Neural cell (in vitro differentiated cells): ENCODE results near the gene GSS. TPM values are rescaled to one million over a fixed set of nuclear protein-coding genes. Genes with fewer than 3 reads are reported as not detected.

Experiments
- H2AFZ ChIP-seq: fragments of 200-600, 300-800 bp; sonication (generic), shearing (Covaris generic); 2 replicates; pipeline ENCODE4 v1.6.0; 2014; ENCODE audit warnings: low read depth, mild to moderate bottlenecking, antibody characterized with exemption, low read length, moderate library complexity
- H3F3A ChIP-seq: fragments of 200-600 bp; shearing (Covaris generic); 2 replicates; pipeline ENCODE4 v1.6.1; 2016; ENCODE audit warnings: mild to moderate bottlenecking, moderate library complexity, mixed read lengths, antibody characterized with exemption, low read length; ENCODE audit not compliant: insufficient read depth, poor library complexity, severe bottlenecking
- H3K27ac ChIP-seq: fragments of 200-600, 300-800 bp; sonication (generic), shearing (Covaris generic); 2 replicates; pipeline ENCODE4 v1.5.1; 2014; ENCODE audit warnings: mild to moderate bottlenecking, low read length, moderate library complexity
- H3K27me3 ChIP-seq: fragments of 300-800, 200-600 bp; sonication (generic), shearing (Covaris generic); 2 replicates; pipeline ENCODE4 v1.6.0; 2014; ENCODE audit warnings: mild to moderate bottlenecking, low read depth, low read length, moderate library complexity; ENCODE audit not compliant: insufficient read depth
- H3K36me3 ChIP-seq: fragments of 300-800, 200-600 bp; sonication (generic), shearing (Covaris generic); 2 replicates; pipeline ENCODE4 v1.5.1; 2014; ENCODE audit warnings: mild to moderate bottlenecking, antibody characterized with exemption, low read length, moderate library complexity; ENCODE audit not compliant: insufficient read depth
- H3K4me2 ChIP-seq: fragments of 300-800, 200-600 bp; sonication (generic), shearing (Covaris generic); 2 replicates; pipeline ENCODE4 v1.6.0; 2014; ENCODE audit warnings: mild to moderate bottlenecking, low read length
- H3K4me3 ChIP-seq: fragments of 300-800, 200-600 bp; sonication (generic), shearing (Covaris generic); 2 replicates; pipeline ENCODE4 v1.5.1; 2014; ENCODE audit warnings: mild to moderate bottlenecking, low read length, moderate library complexity
- H3K79me2 ChIP-seq: fragments of 200-600 bp; shearing (Covaris generic); replicated peaks from 2 replicates; pipeline ENCODE4 v1.6.0; 2014; ENCODE audit warnings: mild to moderate bottlenecking, low read length, moderate library complexity; ENCODE audit not compliant: insufficient read depth
- H3K9ac ChIP-seq: fragments of 300-800, 200-600 bp; sonication (generic), shearing (Covaris generic); 2 replicates; pipeline ENCODE4 v1.6.1; 2016; ENCODE audit warnings: mild to moderate bottlenecking, low read length, mixed read lengths
- H3K9me2 ChIP-seq: fragments of 200-600 bp; shearing (Covaris generic); 2 replicates; pipeline ENCODE4 v1.6.1; 2016; ENCODE audit warnings: mild to moderate bottlenecking, low read length, mixed read lengths; ENCODE audit not compliant: insufficient read depth
- H3K9me3 ChIP-seq: fragments of 200-600, 300-800 bp; sonication (generic), shearing (Covaris generic); 2 replicates; pipeline ENCODE4 v1.6.1; 2016; ENCODE audit warnings: mild to moderate bottlenecking, mixed run types, low read length, moderate library complexity, mixed read lengths
- H4K20me1 ChIP-seq: fragments of 200-600 bp; shearing (Covaris generic); 2 replicates; pipeline ENCODE4 v1.6.1; 2016; ENCODE audit warnings: mild to moderate bottlenecking, mixed run types; ENCODE audit not compliant: insufficient read depth
- EP300 ChIP-seq: fragments of 450-650 bp; conservative IDR thresholded peaks from 2 replicates; pipeline ENCODE4 v1.6.1; 2014; ENCODE audit warnings: antibody characterized with exemption, mild to moderate bottlenecking, moderate library complexity; ENCODE audit not compliant: poor library complexity, severe bottlenecking
- EZH2 ChIP-seq: fragments of 200-600, 300-800 bp; shearing (Covaris generic), sonication (generic); IDR thresholded peaks from 2 replicates; pipeline ENCODE4 v1.6.1; 2014; ENCODE audit warnings: antibody characterized with exemption, low read length, borderline replicate concordance, mild to moderate bottlenecking; ENCODE audit not compliant: insufficient read depth, poor library complexity, severe bottlenecking
- MXI1 ChIP-seq: fragments of 450-650 bp; conservative IDR thresholded peaks from 2 replicates; pipeline ENCODE4 v1.6.1; 2014; ENCODE audit warnings: antibody characterized with exemption, mild to moderate bottlenecking; ENCODE audit not compliant: poor library complexity, severe bottlenecking
- POLR2AphosphoS5 ChIP-seq: IDR thresholded peaks from 2 replicates; pipeline ENCODE4 v1.6.1; 2012
- RAD21 ChIP-seq: fragments of 450-650 bp; conservative IDR thresholded peaks from 2 replicates; pipeline ENCODE4 v1.6.1; 2014; ENCODE audit warnings: antibody characterized with exemption, mild to moderate bottlenecking, moderate library complexity
- SMC3 ChIP-seq: fragments of 450-650 bp; conservative IDR thresholded peaks from 2 replicates; pipeline ENCODE4 v1.6.1; 2014; ENCODE audit warnings: antibody characterized with exemption, mild to moderate bottlenecking, moderate library complexity; ENCODE audit not compliant: poor library complexity
- TAF1 ChIP-seq: IDR thresholded peaks from 2 replicates; pipeline ENCODE4 v1.6.1; 2012; ENCODE audit warnings: low read depth
- polyA minus RNA-seq: library from RNA; depleted of rRNA, polyadenylated mRNA; stranded (reverse); fragments of >200 nt; gene quantifications from 2 replicates; pipeline ENCODE4 v1.2.3, GENCODE V29; 2014
- polyA plus RNA-seq: library from polyadenylated mRNA; depleted of rRNA; stranded (reverse); fragments of >200 nt; gene quantifications from 2 replicates; pipeline ENCODE4 v1.2.3, GENCODE V29; 2014
- TF ChIP-seq, protein P1 (sequence below): fragments of 450-650 bp; IDR thresholded peaks from 2 replicates; pipeline ENCODE4 v1.5.1; 2014; ENCODE audit warnings: antibody characterized with exemption, mild to moderate bottlenecking, moderate library complexity; ENCODE audit not compliant: poor library complexity, severe bottlenecking
- TF ChIP-seq, protein P2 (sequence below): IDR thresholded peaks from 2 replicates; pipeline ENCODE4 v1.6.1; 2012; ENCODE audit warnings: borderline replicate concordance

Gene GSS
- polyA plus RNA-seq (152 and 173 TPM in 2 replicates), polyA minus RNA-seq (60.4 and 61.6 TPM in 2 replicates)

- Histone ChIP-seq H3K79me2 (no peaks in the 10 kb centered on the region), H3K27ac (peak within 1 kb of the TSS; percentile 80), H3K27me3 (no peaks in the 10 kb centered on the region), H3K36me3 (no peaks in the 10 kb centered on the region), H3K9ac (peak within 1 kb of the TSS; percentile 77), H3K4me2 (peak within 1 kb of the TSS; percentile 98), H4K20me1 (no peaks in the 10 kb centered on the region), H3K4me3 (peak within 1 kb of the TSS; percentile 89), H3F3A (no peaks in the 10 kb centered on the region), H2AFZ (peak within 1 kb of the TSS; percentile 81), H3K9me3 (no peaks in the 10 kb centered on the region), H3K9me2 (no peaks in the 10 kb centered on the region)
- TF ChIP-seq, protein P1, sequence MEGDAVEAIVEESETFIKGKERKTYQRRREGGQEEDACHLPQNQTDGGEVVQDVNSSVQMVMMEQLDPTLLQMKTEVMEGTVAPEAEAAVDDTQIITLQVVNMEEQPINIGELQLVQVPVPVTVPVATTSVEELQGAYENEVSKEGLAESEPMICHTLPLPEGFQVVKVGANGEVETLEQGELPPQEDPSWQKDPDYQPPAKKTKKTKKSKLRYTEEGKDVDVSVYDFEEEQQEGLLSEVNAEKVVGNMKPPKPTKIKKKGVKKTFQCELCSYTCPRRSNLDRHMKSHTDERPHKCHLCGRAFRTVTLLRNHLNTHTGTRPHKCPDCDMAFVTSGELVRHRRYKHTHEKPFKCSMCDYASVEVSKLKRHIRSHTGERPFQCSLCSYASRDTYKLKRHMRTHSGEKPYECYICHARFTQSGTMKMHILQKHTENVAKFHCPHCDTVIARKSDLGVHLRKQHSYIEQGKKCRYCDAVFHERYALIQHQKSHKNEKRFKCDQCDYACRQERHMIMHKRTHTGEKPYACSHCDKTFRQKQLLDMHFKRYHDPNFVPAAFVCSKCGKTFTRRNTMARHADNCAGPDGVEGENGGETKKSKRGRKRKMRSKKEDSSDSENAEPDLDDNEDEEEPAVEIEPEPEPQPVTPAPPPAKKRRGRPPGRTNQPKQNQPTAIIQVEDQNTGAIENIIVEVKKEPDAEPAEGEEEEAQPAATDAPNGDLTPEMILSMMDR = peak; percentile 67
- TF ChIP-seq SMC3 (peak; percentile 51), RAD21 (peak; percentile 54), EP300 (peak; percentile 20), TAF1 (peak; percentile 86), EZH2 (no peak), POLR2AphosphoS5 (peak; percentile 83), MXI1 (peak; percentile 68)
- TF ChIP-seq, protein P2, sequence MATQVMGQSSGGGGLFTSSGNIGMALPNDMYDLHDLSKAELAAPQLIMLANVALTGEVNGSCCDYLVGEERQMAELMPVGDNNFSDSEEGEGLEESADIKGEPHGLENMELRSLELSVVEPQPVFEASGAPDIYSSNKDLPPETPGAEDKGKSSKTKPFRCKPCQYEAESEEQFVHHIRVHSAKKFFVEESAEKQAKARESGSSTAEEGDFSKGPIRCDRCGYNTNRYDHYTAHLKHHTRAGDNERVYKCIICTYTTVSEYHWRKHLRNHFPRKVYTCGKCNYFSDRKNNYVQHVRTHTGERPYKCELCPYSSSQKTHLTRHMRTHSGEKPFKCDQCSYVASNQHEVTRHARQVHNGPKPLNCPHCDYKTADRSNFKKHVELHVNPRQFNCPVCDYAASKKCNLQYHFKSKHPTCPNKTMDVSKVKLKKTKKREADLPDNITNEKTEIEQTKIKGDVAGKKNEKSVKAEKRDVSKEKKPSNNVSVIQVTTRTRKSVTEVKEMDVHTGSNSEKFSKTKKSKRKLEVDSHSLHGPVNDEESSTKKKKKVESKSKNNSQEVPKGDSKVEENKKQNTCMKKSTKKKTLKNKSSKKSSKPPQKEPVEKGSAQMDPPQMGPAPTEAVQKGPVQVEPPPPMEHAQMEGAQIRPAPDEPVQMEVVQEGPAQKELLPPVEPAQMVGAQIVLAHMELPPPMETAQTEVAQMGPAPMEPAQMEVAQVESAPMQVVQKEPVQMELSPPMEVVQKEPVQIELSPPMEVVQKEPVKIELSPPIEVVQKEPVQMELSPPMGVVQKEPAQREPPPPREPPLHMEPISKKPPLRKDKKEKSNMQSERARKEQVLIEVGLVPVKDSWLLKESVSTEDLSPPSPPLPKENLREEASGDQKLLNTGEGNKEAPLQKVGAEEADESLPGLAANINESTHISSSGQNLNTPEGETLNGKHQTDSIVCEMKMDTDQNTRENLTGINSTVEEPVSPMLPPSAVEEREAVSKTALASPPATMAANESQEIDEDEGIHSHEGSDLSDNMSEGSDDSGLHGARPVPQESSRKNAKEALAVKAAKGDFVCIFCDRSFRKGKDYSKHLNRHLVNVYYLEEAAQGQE = peak; percentile 87
These were observed at the start of gene GSS, which contains the start of gene MYH7B for GRCh38 chr20:34955231-34956040. GSS (minus strand) TSS chr20:34955806; CDS start chr20:34951852, 3,954 bp downstream. MYH7B (plus strand) TSS chr20:34955868; CDS start chr20:34978006, 22,138 bp downstream.

GRCh38 chr20:35004749-35005462 is 49.3 kb upstream of the GSS start:
- peaks cover 14% of the 10 kb centered on the region for H3K36me3 ChIP-seq
- no peaks in the 10 kb centered on the region for H3K27me3 ChIP-seq
- H3K79me2 ChIP-seq = no peaks in the 10 kb centered on the region
- no peak for TF ChIP-seq RAD21
- H3K4me2 ChIP-seq = no peak overlapping the region
- no peaks in the 10 kb centered on the region for H3F3A ChIP-seq
- no peak overlapping the region for H2AFZ ChIP-seq
- H3K27ac ChIP-seq = no peak overlapping the region
- no peaks in the 10 kb centered on the region for H3K9me3 ChIP-seq
- no peaks in the 10 kb centered on the region for H4K20me1 ChIP-seq
- no peak overlapping the region for H3K4me3 ChIP-seq
- no peak overlapping the region for H3K9ac ChIP-seq
- H3K9me2 ChIP-seq = no peaks in the 10 kb centered on the region
